Subcutaneous abdominal adipose tissue (tissue), 5 donors: ENCODE data around the gene FSCN2.

Experiments used
- H3K27ac ChIP-seq: one replicate; pipeline ENCODE4 v1.7.0; 2013; ENCODE audit warnings: low read depth, mild to moderate bottlenecking, inconsistent platforms, low read length, moderate library complexity
- H3K27me3 ChIP-seq, 5 donors: one replicate each; pipeline ENCODE4 v1.7.0; 2013; ENCODE audit warnings: low read length in 5 of 5, inconsistent platforms in 1 of 5; ENCODE audit not compliant: control insufficient read depth in 5 of 5, insufficient read depth in 4 of 5
- H3K36me3 ChIP-seq, 5 donors: one replicate each; pipeline ENCODE4 v1.7.0; 2013; ENCODE audit warnings: low read length in 5 of 5; ENCODE audit not compliant: control insufficient read depth in 5 of 5, insufficient read depth in 5 of 5
- H3K4me1 ChIP-seq, 5 donors: one replicate each; pipeline ENCODE4 v1.7.0; 2013; ENCODE audit warnings: low read length in 5 of 5, mild to moderate bottlenecking in 3 of 5, moderate library complexity in 1 of 5; ENCODE audit not compliant: control insufficient read depth in 5 of 5, insufficient read depth in 5 of 5
- H3K4me3 ChIP-seq, 5 donors: one replicate each; pipeline ENCODE4 v1.7.0; 2013; ENCODE audit warnings: low read length in 5 of 5, low read depth in 1 of 5
- H3K9ac ChIP-seq, 5 donors: one replicate each; pipeline ENCODE4 v1.7.0; 2013; ENCODE audit warnings: low read length in 5 of 5, mild to moderate bottlenecking in 4 of 5, moderate library complexity in 3 of 5
- H3K9me3 ChIP-seq, 5 donors: one replicate each; pipeline ENCODE4 v1.7.0; 2013; ENCODE audit warnings: low read length in 5 of 5; ENCODE audit not compliant: control insufficient read depth in 5 of 5
- donor health status: healthy.
- donor health status: healthy.
- donor health status: healthy.
- donor health status: healthy.
- donor health status: healthy.

Gene FSCN2

GRCh38 chr17:81527591-81528383 is at the start of gene FSCN2:
Gene FSCN2, plus strand, starts transcription at chr17:81528377. Its CDS starts 155 bp downstream, at chr17:81528532.
- Histone ChIP-seq H3K27ac (no peak within 1 kb of the TSS), H3K27me3 (peaks cover 17 to 55% (median 51%) of the 10 kb centered on the region in 5 donors), H3K36me3 (no peaks in the 10 kb centered on the region), H3K9ac (no peak within 1 kb of the TSS), H3K4me1 (peaks cover 0 to 17% (median 4%) of the 10 kb centered on the region in 5 donors), H3K9me3 (no peaks in the 10 kb centered on the region), H3K4me3 (no peak within 1 kb of the TSS)

GRCh38 chr17:81479175-81480071 is 48.8 kb upstream of the FSCN2 start:
- peaks cover 0 to 2% (median 0%) of the 10 kb centered on the region in 5 donors for H3K27me3 ChIP-seq
- no peak overlapping the region for H3K9ac ChIP-seq
- H3K27ac ChIP-seq = no peak overlapping the region

GRCh38 chr17:81480140-81481072 is 47.8 kb upstream of the FSCN2 start:
- H3K9ac ChIP-seq = no peak overlapping the region
- H3K4me1 ChIP-seq = peaks cover 0 to 46% (median 42%) of the 10 kb centered on the region in 5 donors
- peak overlapping the region in 3 of 5 donors; percentile 27 to 62 (median 50) for H3K4me3 ChIP-seq
- H3K27me3 ChIP-seq = peaks cover 0 to 2% (median 0%) of the 10 kb centered on the region in 5 donors
- no peak overlapping the region for H3K27ac ChIP-seq
- peaks cover 0 to 4% (median 2%) of the 10 kb centered on the region in 5 donors for H3K9me3 ChIP-seq
- H3K36me3 ChIP-seq = no peaks in the 10 kb centered on the region

More at GRCh38 chr17:81479175-81480071, 48.8 kb upstream of the FSCN2 start:
- Histone ChIP-seq H3K9me3 (peaks cover 0 to 4% (median 2%) of the 10 kb centered on the region in 5 donors), H3K4me3 (no peak overlapping the region), H3K36me3 (no peaks in the 10 kb centered on the region), H3K4me1 (peaks cover 0 to 39% (median 37%) of the 10 kb centered on the region in 5 donors)

GRCh38 chr17:81481073-81481799 is 46.9 kb upstream of the FSCN2 start:
- H3K27me3 ChIP-seq = peaks cover 0 to 2% (median 0%) of the 10 kb centered on the region in 5 donors
- H3K4me3 ChIP-seq = peak overlapping the region; percentile 31 to 66 (median 56)
- peaks cover 0 to 4% (median 2%) of the 10 kb centered on the region in 5 donors for H3K9me3 ChIP-seq
- H3K4me1 ChIP-seq = peaks cover 0 to 46% (median 42%) of the 10 kb centered on the region in 5 donors
- H3K36me3 ChIP-seq = no peaks in the 10 kb centered on the region
- peak overlapping the region in 1 of 5 donors; percentile 25 for H3K9ac ChIP-seq
- H3K27ac ChIP-seq = no peak overlapping the region

GRCh38 chr17:81481815-81482505 is 46.2 kb upstream of the FSCN2 start:
- Histone ChIP-seq H3K9ac (peak overlapping the region in 1 of 5 donors; percentile 25), H3K9me3 (peaks cover 0 to under 1% (median 0%) of the 10 kb centered on the region in 5 donors), H3K4me1 (peaks cover 0 to 48% (median 42%) of the 10 kb centered on the region in 5 donors), H3K4me3 (peak overlapping the region; percentile 31 to 66 (median 56)), H3K27me3 (peaks cover 0 to 2% (median 0%) of the 10 kb centered on the region in 5 donors), H3K27ac (no peak overlapping the region), H3K36me3 (no peaks in the 10 kb centered on the region)

- no peak overlapping the region for H3K4me3 ChIP-seq
- H3K9ac ChIP-seq = no peak overlapping the region
- H3K27me3 ChIP-seq = peaks cover 0 to 2% (median 0%) of the 10 kb centered on the region in 5 donors
- peaks cover 0 to 53% (median 46%) of the 10 kb centered on the region in 5 donors for H3K4me1 ChIP-seq
- H3K36me3 ChIP-seq = no peaks in the 10 kb centered on the region
- no peak overlapping the region for H3K27ac ChIP-seq
- no peaks in the 10 kb centered on the region for H3K9me3 ChIP-seq
Observed at GRCh38 chr17:81482673-81483072, 45.5 kb upstream of the FSCN2 start.

- Histone ChIP-seq H3K4me3 (peak overlapping the region in 3 of 5 donors; percentile 54 to 66 (median 60)), H3K27me3 (peaks cover 0 to 2% (median 0%) of the 10 kb centered on the region in 5 donors), H3K9me3 (no peaks in the 10 kb centered on the region), H3K36me3 (no peaks in the 10 kb centered on the region), H3K9ac (peak overlapping the region in 2 of 5 donors; percentile 37 to 64), H3K4me1 (peaks cover 0 to 57% (median 48%) of the 10 kb centered on the region in 5 donors), H3K27ac (no peak overlapping the region)
Observed at GRCh38 chr17:81483085-81483861, 44.9 kb upstream of the FSCN2 start.

- Histone ChIP-seq H3K4me1 (peaks cover 0 to 63% (median 54%) of the 10 kb centered on the region in 5 donors), H3K27ac (no peak overlapping the region), H3K9ac (peak overlapping the region in 3 of 5 donors; percentile 37 to 64 (median 45)), H3K36me3 (no peaks in the 10 kb centered on the region), H3K27me3 (peaks cover 0 to 2% (median 0%) of the 10 kb centered on the region in 5 donors), H3K9me3 (no peaks in the 10 kb centered on the region), H3K4me3 (peak overlapping the region in 4 of 5 donors; percentile 51 to 66 (median 57))
Observed at GRCh38 chr17:81483862-81484194, 44.3 kb upstream of the FSCN2 start.
